Measurements from ENCODE around the gene TTLL12. TPM values are rescaled to one million over a fixed set of nuclear protein-coding genes. Genes with fewer than 3 reads are reported as not detected.

TTLL12 gene
- total RNA-seq, 1 donor from 2014 or later, result 10.6 TPM

DNA sequence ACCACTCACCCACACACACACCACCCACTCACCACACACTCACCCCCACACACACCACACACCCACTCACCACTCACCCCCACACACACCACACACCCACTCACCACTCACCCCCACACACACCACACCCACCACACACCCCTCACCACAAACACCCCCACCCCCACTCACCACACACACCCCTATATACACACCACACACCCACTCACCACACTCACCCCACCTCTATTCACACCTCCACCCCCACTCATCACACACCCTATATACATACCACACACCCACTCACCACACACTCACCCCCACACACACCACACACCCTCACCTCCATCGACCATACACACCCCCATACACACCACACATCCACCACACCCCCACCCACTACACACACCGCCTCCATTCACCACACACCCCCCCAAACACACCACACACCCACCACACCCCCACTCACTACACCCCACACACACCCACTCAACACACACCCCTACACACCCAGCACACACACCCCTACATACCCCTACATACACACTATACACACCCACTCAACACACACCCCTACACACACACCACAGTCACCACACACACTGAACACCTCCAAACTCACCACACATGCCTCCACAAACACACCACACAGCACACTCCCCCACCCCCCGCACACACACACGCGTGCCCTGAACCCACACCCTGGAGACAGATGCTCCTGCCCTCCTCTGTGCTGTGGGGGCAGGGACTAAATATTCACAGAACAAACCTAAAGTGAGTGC lies 19.0 kb upstream of the TTLL12 start:
- Histone ChIP-seq H3K4me3 (no peak overlapping the region), H3K27me3 (no peaks in the 10 kb centered on the region), H3K27ac (no peak overlapping the region), H3K36me3 (no peaks in the 10 kb centered on the region), H3K4me1 (no peaks in the 10 kb centered on the region), H3K9me3 (no peaks in the 10 kb centered on the region)
- intact Hi-C loops (cut with DNase I), result no loop called here
- TF ChIP-seq, protein P1, sequence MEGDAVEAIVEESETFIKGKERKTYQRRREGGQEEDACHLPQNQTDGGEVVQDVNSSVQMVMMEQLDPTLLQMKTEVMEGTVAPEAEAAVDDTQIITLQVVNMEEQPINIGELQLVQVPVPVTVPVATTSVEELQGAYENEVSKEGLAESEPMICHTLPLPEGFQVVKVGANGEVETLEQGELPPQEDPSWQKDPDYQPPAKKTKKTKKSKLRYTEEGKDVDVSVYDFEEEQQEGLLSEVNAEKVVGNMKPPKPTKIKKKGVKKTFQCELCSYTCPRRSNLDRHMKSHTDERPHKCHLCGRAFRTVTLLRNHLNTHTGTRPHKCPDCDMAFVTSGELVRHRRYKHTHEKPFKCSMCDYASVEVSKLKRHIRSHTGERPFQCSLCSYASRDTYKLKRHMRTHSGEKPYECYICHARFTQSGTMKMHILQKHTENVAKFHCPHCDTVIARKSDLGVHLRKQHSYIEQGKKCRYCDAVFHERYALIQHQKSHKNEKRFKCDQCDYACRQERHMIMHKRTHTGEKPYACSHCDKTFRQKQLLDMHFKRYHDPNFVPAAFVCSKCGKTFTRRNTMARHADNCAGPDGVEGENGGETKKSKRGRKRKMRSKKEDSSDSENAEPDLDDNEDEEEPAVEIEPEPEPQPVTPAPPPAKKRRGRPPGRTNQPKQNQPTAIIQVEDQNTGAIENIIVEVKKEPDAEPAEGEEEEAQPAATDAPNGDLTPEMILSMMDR (IDR thresholded peaks at IDR 0.05), result no peak
- DNase-seq (ENCODE audit: low spot score in 2 of 2), result no peak

DNA sequence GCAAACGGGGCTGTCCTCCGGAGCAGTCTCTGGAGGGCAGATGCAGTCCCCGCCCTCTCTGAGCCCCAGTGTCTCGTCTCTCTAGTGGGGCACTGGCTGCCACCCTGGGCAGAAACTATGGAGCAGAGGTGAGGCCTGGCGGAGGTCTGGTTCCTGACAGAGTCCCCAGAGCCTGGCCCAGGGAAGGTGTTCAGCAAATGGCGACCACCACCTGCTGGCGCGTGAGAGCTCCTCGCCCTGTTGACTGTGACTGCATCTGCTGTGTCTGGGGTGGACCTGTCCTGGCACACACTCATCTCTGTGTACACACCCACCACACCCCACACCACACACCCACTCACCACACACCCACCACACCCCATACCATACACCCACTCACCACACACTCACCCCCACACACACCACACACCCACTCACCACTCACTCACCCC lies 18.3 kb upstream of the TTLL12 start:
- Histone ChIP-seq H3K4me3 (no peak overlapping the region), H3K27me3 (no peaks in the 10 kb centered on the region), H3K9me3 (no peaks in the 10 kb centered on the region), H3K36me3 (no peaks in the 10 kb centered on the region), H3K4me1 (no peaks in the 10 kb centered on the region), H3K27ac (no peak overlapping the region)
- intact Hi-C loops (cut with DNase I), result no loop called here
- TF ChIP-seq, protein P1 (IDR thresholded peaks at IDR 0.05), result no peak
- DNase-seq (ENCODE audit: low spot score in 2 of 2), result no peak

DNA sequence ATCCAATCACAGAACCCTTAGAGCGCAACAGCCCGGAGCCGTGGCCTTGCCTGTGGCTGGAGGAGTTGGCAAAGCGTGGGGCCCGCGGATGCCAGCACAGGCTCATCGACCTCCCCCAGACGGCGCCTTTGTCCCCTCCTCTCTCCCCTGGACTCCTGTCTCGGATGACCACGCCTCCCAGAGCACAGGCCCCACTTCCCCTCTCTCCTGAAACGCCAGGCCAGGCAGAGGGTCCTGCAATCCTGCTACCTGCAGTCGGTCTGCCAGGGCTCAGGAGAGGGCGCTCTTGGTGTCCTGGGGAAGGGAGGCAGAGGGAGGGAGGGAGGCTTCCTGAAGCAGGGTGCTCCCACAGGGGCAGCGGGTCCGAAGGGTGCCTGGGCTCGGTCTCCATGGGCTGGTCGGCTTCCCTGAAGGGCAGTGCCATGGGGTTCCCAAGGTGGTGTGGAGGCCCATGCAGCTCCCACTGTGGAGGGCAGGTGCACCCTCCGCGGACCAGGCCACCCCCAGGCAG lies 16.6 kb upstream of the TTLL12 start:
- DNase-seq (ENCODE audit: low spot score in 2 of 2), result no peak
- no peaks in the 10 kb centered on the region for H3K36me3 ChIP-seq
- H3K27me3 ChIP-seq, result no peaks in the 10 kb centered on the region
- no peak overlapping the region for H3K4me3 ChIP-seq
- H3K4me1 ChIP-seq, result no peaks in the 10 kb centered on the region
- no peak overlapping the region for H3K27ac ChIP-seq
- intact Hi-C loops (cut with DNase I), result no loop called here
- TF ChIP-seq, protein P1 (IDR thresholded peaks at IDR 0.05), result no peak
- no peaks in the 10 kb centered on the region for H3K9me3 ChIP-seq

DNA sequence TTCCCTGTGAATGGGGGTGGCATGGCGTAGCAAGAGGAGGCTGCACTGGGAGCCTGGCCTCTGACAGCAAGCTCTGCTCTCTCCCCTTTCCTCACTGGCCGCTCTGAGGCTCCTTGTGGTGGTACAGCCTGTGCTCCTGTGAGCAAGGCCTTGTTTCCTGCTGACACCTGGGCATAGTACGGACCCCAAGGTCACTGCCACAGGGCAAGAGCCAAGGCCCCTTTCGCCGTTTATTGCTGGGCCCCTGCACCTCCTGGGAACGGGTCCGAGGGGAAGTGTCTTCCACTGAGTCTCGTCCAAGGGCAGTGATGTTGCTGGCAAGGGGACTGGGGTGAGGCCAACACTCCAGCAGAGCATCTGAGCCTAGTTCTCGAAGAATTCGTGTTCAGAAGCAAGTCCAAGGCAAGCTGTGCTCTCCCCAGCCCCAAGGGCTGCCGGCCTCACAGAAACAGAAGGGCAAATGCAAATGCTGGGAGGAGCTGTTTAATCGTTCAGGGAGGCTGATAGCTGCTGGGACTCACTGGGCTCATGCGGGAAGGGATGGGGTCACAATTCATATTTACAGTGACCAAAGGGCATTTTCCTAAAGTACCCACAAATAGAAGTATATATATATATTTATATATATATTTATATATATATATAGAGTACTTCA lies 15.9 kb upstream of the TTLL12 start:
- no peak for DNase-seq (ENCODE audit: low spot score in 2 of 2)
- Histone ChIP-seq H3K36me3 (no peaks in the 10 kb centered on the region), H3K4me1 (no peaks in the 10 kb centered on the region), H3K9me3 (no peaks in the 10 kb centered on the region), H3K27me3 (no peaks in the 10 kb centered on the region), H3K4me3 (no peak overlapping the region), H3K27ac (no peak overlapping the region)
- TF ChIP-seq, protein P1 (IDR thresholded peaks at IDR 0.05), result no peak
- intact Hi-C loops (cut with DNase I), result no loop called here

DNA sequence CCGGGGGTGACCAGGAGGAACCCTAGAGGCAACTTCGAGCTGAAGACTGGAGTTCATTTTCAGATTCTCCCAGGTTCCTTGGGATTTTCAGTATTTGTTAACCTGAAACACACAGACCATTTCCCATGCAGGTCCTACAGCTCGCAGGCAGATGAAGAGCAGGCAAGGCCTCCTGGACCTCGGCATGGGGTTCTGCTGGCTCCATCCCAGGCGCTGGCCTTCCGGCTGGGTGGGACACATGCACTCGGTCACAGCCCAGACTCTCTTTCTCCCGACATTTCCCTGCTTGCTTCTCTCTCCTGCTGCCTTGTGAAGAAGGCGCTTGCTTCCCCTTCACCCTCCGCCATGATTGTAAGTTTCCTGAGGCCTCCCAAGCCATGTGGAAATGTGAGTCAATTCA lies 15.4 kb upstream of the TTLL12 start:
- Histone ChIP-seq H3K4me3 (no peak overlapping the region), H3K36me3 (no peaks in the 10 kb centered on the region), H3K4me1 (no peaks in the 10 kb centered on the region), H3K9me3 (no peaks in the 10 kb centered on the region), H3K27me3 (no peaks in the 10 kb centered on the region), H3K27ac (no peak overlapping the region)
- TF ChIP-seq, protein P1 (IDR thresholded peaks at IDR 0.05), result no peak
- DNase-seq (ENCODE audit: low spot score in 2 of 2), result no peak
- intact Hi-C loops (cut with DNase I), result no loop called here
